Activated CD4-positive, alpha-beta T cell treated with anti-CD3 and anti-CD28 coated beads, Interleukin-2, amount 50 U/mL, for 48 hours (primary cell): ENCODE results near the gene FADS2.
A peak's percentile ranks its signal among the peaks of the same experiment; 100 is the strongest.
"Not testable (repeated sequence)": the region's sequence is repeated elsewhere in the genome, so short reads cannot be mapped to it uniquely, and the experiment has no call there.

Source experiments
- DNase-seq, 2 experiments: peaks; one replicate each; pipeline ENCODE4 v3.0.0-alpha.2; 2020

The FADS2 gene

DNA sequence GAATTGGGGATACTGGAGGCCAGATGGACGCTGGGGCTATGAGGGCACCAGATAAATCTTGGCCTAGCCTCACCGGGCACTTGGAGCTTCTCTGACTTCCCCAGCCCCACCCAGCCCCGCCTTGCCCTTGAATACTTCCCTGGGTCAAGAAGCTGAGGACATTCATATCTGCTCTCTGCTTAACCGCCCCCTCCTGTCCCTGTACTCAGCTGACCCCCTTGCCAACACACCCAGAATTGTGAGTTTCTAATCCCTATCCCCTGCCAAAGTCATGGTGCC is 41.3 kb downstream of the FADS2 start:
- no peak for DNase-seq

DNA sequence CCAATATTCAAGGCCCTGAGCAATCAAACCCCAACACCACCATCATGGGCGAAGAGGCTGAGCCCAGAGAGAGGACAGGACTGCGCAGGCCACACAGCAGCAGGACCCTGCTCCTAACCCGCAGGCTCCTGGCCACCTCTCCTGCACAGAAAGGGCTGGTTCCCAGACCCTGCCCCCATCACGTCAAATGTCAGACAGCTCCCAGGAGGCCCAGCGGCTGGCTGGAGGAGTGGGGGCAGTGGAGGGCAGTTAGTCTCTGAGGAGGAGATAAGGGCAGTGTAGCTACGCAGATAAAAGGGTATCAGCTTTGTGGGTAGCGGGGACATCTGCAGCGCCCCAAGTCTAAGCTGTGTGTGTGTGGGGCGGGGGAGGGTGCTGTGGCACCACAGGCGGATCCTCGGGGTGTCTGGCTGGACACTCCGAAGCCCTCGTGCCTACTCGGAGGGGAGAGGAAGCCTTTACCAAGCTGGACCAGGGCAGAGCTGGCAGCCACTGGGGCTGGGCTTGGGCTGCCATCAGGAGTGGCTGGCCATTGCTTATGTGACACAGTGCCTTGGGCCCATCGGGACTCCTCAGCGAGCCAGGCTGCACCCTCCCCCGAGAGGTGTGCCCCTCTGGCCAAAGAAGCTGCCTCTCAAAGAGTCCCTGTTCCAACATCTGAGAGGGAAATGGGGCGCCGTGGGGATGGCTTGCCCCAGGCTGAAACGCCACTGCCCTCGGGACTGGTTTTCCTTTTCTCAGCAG is 41.8 kb downstream of the FADS2 start:
- no peak for DNase-seq

DNA sequence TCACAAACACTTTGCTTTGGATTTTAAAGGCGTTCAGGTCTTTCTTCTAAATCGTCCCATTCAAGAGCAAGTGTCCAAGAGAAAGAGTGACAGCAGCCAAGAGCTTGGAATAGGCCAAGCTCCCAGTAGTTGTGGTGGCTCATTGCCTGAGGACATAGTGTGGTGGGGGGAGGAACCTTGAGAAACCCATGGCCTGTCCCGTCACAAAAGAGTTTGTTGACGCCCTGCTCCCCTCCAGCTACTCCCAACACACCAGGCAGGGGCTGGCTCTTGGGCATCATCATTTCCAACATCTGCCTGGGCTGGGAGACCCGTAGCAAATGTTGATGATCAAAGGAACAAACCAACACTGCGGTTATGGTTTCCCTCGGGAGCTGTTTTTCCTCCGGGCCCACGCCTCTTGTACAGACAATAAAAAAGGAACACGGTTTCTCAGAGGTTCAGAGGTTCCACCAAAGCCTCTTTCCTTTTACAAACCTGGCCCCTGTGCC is 42.5 kb downstream of the FADS2 start:
- no peak for DNase-seq

DNA sequence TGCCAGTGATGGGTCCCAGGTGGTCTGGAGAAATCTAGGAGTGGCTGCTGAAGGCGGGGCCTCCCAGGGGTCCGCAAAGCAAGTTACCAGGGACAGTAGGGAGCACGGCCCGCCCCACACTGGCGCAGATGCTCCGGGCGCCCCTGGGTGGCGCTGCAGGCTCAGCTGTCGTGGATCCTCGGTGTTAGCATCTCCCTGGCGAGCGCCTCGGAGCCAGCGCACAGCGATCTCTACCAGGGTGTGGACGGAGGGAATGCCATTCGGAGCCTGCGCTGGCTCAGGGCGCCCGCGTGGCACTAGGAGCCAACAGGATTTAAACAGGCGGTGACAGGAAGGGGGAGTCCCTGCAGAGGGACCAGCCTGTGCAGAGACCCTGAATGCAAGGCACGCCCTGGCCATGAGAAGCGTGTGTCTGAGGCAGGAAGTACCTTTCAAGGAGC is 43.1 kb downstream of the FADS2 start:
- peak; percentile 64 to 75 for DNase-seq

DNA sequence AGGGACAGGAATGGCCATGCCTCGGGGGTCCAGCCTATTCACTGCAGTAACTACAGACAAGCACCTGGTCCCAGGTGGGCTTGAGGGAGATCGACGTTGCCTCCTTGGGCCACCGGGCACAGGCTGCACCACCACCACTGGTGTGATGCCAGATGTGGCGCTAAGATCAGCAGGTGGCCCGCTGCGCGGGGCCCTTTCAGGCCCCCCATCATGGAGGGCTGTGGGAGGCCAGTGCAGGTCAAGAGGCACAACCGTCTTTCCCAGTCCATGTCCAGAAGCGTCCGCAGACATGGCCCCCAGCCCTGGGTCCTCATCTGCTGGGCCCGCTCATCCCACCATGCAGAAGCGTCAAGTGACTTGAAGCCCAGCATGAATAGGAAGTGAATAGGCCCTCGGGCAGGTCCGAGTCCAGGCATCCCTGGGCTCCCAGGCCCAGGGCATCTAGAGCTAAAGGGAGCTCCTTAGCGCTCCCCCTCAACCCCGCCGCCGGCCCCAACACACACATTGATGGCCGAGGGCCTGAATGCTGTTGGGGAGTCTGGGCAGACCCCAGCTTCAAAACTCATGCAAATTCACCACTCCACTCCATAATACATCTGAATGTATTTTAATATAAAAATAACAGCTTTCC is 45.0 kb downstream of the FADS2 start:
- no peak for DNase-seq

DNA sequence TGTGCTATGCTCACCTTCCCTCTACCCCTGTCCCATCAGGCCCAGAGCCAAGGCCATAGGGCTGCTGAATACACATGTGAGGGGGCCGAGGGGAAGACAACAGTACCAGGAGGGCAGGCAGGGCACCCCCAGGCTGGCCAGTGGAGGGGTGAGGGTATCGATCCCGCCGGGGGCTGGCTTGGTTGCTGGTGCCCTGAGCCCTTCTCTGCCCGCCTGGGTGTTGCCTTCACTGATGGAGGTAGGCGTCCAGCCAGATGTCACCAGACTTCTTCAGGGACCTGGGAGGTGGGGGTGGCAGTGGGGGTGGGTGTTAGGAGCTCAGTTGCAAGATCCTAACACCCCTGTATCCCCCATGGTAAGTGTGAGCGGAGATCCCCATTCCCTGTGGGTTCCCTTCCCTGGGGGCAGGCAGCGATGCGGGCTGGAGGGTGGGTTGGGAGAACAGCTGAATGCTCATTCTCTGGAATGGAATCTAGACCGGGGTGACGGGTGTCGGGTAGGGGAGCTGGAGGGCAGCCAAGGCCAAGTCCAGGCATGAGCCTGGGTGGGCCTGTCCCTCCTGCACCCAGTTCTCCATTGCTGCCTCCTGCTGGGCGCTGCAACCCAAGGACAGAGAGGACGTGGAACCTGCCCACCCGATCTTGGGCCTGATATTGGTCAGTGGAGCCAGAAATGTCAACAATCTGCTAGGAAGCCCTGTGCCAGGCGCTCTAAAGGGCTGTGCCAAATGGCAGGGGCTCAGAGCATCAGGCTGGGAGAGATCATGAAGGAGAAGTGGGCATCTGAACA is 45.7 kb downstream of the FADS2 start:
- no peak for DNase-seq

DNA sequence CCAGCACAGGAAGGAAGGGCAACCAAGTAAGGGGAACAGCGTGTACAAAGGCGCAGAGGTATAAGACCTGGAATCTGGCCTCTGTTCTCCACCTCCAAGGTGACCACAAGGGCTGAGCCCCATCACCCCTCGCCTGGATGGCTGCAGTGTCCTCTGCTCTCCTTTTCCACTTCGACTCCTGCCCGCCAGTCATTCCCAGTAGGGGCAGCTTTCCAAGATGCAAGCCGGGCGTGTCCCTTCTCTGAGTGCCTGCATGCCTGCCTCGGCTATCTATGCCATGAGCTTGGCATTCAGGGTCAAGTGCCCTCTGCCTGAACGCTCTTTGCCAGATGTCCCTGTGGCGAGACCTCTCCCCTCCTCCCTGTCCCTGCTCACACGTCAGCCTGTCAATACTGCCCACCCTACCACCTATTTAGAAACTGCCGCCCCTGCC is 46.3 kb downstream of the FADS2 start:
- no peak for DNase-seq

DNA sequence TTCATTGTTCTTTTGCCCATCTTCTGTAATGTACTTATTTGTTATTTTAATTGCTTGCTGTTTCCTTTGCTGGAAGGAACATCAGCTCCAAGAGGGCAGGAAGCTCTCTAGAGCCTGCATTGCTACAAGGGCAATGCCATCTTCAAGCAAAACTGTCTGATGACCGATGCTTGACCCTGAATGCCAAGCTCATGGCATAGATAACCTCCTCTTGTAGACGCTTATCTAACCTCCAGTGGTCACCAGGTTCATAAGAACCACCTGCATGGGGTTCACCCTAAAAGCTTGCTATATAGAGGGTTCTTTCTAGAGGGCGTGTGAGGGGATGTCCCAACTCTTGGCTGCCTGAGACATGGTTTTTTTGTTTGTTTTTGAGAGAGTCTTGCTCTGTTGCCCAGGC is 46.8 kb downstream of the FADS2 start:
- DNase-seq: no peak

DNA sequence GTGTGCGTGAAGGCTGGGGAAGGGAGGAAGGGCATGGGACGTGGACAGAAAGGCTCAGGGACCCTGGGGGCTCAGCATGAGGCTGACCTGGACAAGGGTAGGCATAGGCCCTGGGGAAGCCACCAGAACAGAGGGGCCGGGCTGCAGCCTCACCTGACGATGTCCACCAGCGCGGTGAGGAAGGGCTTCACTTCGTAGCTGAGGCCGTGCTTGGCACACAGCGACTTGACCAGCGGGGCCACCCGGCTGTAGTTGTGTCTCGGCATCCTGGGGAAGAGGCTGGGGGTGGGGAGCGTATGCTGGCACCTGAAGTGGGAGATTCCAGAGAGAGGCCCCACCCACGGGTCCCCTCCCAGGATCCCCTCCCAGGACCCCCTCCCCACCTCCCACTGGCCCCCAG is 47.6 kb downstream of the FADS2 start:
- DNase-seq: no peak

DNA sequence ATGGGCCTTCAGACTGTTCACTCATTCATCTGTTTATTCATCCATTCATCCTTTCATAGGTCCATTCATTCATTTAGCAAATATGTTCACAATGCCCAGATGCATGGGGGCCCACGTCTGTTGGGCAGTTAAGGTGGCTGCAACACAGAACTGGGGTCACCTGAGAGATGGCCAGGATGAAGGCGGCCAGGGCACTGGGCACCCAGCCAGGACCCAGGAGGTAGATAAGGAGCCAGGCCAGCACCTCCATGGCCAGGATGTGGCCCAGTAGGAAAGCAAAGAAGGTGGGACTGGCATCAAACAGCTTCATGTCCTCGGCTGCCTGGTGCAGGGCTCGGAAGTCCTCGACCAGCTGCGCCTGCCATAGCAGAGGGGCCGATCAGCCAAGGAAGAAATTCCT is 51.1 kb downstream of the FADS2 start:
- DNase-seq: no peak

DNA sequence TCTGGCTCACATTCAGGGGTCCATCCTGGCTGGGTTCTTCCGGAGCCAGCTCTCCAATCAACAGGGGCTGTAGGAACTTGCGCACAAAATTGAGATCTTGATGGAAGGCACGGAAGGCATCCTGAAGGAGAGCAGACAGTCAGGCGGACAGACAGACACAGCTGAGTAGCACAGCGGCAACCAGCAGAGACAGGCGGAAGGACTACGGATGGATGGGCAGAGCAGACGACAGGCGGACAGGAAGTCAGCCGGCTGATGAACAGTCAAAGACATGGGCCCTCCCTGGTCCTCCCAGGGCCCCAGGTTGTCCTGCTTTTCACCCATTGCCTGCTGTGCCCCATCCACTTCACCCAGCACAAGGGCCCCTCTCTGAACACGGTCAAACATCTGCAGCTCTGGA is 51.9 kb downstream of the FADS2 start:
- no peak for DNase-seq

DNA sequence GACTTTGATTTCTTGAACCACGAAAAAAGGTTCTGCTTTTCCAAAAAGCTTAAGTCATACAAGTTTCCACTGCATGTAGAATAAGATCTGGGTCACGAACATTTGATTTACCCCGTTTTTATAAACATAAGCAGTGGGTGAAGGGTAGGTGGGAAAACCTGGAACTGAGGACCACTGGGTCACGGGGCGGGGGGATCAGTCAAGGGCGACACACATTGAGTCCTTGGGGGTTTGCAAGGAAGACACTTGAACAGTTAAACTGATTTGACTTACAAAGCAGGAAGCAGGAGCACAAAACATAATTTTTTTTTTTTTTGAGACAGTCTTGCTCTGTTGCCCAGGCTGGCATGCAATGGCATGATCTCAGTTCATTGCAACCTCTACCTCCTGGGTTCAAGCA is 52.4 kb downstream of the FADS2 start:
- DNase-seq: no peak

DNA sequence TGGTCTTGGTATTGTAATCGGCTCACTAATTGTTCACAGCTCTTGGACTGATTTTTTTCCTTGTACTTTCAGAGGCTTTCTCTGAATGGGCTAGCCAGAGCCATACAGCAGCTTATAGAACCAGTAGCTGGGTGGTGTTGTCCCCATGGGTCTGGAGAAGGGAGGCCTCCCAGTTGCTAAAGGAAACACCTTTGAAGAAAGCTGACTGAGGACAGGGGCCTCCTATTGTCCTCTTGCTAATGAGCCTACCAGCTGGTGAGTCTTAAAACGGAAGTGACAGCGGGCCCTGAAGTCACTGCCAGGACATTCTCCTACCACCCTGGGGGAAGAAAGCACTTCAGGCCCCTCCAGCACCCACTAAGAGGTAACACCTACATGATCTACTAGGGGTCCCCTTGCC is 53.3 kb downstream of the FADS2 start:
- no peak for DNase-seq

DNA sequence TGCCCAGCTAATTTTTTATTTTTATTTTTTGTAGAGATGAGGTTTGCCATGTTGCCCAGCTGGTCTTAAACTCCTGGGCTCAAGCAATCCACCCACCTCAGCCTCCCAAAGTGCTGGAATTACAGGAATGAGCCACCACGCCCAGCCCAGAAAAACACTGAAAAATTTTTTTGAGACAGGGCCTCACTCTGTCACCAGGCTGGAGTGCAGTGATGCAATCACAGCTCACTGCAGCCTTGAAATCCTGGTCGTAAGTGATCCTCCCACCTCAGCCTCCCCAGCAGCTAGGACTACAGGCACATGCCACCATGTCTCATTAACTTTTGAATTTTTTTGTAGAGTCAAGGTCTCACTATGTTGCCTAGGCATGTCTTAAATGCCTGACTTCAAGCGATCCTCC is 54.2 kb downstream of the FADS2 start:
- not testable (repeated sequence) for DNase-seq

DNA sequence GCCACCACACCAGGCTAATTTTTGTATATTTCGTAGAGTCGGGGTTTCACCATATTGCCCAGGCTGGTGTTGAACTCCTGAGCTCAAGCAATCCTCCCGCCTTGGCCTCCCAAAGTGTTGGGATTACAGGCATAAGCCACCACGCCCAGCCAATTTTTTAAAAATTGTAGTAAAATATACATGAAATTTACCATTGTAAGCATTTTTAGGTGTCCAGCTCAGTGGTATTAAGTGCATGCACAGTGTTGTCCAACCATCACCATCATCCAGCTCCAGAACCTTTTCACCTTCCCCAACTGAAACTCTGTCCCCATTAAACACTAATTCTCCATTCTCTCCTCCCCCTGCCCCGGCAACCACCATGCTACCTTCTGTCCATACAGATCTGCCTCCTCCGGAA is 54.8 kb downstream of the FADS2 start:
- DNase-seq: no peak

DNA sequence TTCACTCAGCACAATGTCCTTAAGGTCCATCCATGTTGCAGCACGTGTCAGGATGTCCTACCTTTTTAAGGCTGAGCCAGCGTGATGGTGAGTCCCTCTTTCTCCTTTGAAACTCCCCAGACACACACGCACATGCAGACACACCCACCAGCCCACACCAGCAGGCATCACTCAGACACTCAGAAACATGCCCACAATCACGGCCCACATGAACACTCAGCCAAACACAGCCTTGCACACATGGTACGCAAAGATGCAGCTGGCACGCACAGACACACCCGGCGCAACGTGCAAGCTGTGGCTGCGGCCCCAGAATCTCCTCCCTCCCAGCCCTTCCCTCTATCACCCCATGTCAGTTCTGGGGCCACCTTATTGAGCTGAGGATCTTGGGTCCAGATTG is 55.2 kb downstream of the FADS2 start:
- DNase-seq: no peak

DNA sequence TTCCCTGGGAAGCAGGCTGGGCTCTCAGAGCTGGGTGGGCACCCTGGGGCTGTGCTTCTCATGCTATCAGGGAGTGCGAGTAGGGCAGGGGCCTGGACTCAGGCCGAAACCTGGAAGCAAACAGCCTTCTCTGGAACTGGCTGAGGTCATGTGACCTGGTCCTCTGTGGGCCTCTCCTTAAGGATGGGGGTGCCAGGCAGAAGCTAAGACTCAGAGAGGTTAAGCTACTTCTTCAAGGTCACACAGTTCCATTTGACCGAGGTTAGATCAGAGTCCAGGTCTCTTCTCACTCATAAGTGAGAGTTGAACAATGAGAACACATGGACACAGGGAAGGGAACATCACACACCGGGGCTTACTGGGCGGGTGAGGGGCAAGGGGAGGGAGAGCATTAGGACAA is 55.8 kb downstream of the FADS2 start:
- no peak for DNase-seq

DNA sequence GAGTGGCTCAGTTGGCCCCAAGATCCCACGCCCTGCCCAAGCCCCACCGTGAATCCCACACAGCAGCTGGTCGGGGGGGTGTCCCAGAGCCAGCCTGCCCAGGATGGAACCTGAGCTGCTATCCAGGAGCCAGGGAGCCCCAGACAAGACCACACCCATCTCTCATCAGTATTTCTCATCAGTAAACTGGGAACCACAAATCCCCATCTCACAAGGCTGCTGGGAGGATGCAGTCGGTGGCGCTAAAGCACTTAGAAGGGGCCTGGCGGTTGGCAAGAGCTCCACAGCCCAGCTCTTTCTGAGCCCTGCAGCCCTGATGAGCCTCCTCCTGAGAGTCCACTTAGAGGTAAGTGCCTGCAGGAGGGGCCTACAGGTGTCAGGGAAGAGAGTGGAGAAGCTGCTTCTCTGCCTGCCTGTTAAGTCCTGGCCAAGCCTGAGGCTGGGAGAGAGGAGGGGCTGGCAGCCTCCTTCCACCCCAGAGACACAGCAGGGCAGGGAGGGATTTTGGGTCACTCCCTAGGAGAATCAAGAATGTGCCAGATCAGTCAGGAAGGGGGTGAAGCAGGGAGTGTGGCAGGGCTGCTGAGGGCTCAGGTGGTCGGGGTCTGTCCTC is 57.2 kb downstream of the FADS2 start:
- DNase-seq: no peak

DNA sequence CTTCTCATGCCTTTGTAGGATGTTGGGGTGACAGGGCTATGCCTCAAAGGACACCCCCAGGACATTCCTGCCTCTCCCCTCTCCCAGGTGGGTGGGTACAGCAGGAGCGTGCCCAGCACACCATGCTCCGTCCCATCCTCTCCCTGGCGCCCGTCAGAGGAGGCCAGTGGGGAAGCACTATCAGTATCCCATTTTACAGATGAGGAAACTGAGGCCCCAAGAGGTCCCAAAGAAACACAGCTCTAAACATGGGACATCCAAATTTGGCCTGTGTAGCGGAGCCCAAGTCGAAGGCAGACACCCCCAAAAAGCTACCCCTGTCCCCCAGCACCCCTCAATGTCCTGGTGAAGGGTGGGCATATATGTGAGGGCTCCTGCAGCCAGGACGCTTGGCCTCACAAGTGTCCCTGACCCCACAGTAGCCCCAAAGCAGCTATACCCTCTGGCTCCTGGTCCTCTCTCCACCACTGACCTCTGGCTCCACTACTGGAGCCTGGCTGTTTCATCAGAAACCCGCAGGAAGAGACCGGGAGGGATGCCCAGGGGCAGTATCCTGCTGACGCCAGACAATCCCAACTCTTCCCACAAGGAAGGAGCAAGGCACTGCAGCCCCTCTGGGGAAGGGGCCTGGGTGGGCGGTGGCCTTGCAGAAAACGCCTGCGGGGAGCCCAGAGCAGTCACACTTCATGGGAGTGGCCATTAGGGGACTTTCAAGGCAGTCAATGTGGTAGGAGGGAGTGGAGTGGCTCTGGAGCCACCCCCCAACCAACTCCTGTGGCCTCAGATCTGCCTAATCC is 57.9 kb downstream of the FADS2 start:
- no peak for DNase-seq

DNA sequence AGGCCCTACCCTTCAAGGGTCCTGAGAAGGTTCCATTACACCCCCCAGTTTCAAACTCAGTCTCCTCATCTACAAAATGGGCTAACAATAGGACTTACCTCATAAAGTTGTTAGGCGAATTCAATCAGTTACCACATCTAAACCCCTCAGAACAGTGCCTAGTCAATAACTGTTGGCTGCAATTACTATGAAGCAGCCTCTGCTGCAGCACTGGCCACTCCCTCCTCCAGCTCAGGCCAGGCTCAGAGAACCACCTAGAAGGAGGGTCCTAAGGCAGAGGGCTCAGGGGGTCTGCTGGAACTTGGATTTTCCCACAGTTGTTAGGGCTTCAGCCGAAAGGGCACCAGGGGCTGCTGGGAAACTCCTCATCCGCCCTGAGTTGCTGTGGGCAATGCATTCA is 58.5 kb downstream of the FADS2 start:
- no peak for DNase-seq

DNA sequence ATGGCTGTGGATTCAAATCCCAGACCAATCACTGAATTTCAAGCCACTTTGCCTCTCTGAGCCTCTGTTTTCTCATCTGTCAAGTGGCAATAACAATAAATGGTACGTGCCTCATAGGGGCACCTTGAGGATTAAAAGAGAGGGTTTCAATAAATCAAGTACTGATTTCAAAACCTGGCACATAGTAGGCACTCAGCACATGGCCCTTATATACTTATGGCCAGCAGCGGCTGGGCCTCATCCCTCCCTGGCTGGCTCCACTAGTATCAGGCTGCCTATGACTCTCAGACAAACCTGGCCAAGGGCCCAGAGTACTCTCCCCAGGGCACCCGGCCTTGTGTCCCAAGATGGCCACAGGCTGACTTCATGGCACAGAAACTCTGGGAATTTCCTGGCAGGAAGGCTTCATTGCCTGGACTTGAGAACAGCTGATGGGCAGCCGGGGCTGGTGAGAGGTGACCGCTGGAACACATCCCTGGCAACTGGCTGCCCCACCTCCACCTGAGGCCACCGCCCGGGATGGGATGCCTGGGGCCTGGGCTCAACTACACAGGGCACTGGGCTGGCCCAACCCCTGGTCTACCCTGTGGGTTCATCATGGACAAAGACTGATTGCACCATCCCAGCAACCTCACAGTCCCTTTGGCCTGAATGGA is 59.9 kb downstream of the FADS2 start:
- no peak for DNase-seq

DNA sequence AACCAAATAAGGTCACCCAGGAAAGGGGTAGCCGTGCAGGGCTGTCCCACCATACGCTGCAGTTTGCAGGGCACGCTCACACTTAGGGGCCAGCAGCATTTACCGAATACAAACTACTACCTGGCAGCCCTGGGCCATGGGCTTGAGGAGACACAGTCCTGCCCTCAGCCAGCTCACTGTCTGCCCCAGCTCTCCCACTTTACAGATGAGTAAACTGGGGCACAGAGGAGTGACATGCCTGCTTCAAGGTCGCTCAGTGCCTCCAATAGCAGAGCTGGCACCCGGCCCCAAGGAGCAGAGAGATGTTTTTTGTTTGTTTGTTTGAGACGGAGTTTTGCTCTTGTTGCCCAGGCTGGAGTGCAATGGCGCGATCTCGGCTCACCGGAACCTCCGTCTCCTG is 60.5 kb downstream of the FADS2 start:
- DNase-seq: no peak
